Measurements from ENCODE around the gene COL4A3.

Gene COL4A3

DNA sequence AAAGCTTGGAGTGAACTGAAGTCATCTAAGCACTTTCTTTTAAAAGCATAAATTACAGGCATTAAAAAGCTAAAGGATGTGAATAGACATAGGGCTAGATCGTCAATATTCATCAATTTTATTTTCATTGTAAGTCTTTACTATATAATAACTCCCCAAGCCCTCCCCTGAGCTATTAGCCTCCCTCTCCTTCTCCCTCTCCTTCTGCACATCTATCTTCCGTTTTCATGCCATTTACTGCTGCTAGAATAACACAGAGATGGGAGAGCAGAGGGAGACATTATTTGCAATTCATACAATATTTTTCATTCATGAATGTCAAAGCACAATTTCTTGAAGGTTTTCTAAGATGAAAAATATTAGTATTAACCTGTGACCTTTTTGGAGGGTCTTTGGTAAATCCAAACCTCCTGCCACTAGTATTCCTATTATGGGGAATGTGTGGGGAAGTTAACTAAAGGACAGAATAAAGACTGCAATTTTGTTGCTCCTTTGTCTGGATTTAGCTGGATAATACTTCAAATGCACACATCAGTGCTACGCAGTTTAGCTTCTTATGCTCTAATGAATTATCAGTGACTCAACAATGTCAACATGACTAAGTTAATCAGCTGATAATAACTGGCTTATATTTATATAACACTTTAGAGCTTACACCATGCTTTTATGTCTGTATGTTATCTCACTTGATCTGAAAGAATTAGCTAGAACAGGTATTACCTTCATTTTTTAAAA lies 132.4 kb downstream of the COL4A3 start:
- no peak for DNase-seq

DNA sequence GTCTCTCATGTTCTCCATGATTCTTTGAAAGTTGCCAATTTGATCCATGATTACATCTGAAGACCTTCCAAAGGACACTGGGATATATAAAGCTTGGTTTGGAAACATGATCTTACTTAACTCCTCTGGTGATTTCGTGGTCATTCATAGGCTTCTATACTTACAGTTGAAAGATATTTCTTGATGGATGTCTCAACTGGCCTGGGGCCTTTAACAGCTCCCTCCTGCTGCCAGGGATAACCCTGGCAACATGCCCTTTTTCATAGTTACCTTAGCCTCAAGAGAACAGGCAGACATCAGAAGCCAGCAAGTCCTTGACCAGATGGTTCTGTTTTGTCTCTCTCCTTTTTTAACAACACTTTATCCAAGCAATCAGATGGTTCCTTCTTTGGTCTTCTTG lies 137.1 kb downstream of the COL4A3 start:
- DNase-seq: no peak

DNA sequence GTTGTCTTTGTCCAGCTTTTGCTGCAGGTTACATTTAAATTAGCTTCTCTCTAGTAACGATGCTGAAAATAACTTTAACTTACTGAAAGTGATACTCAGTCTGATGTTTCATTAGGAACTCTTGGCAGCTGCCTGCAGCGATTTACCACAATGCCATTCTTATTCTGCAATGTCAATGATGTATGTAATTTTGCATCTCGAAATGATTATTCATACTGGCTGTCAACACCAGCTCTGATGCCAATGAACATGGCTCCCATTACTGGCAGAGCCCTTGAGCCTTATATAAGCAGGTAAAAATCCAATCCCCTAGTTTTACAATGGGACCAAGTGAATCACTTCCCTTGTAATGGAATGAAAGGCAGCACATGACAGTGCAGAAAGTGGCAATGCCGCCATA lies 144.4 kb downstream of the COL4A3 start:
- no peak for DNase-seq

DNA sequence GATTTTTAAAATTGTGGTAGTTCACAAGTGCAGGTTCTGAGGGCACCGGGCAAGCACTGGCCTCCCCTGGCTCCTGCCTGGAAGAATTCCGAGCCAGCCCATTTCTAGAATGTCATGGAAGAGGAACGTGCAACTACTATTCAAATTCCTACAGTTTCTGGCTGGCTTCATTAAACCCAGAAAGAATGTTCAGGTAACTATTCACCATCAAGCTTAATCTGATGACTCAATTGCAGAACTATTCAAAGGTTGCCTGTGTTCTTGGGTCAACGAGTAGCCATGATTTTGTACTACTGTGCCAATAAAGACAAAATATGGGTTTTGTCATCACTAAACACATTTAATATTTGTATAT lies 146.3 kb downstream of the COL4A3 start:
- no peak for DNase-seq

DNA sequence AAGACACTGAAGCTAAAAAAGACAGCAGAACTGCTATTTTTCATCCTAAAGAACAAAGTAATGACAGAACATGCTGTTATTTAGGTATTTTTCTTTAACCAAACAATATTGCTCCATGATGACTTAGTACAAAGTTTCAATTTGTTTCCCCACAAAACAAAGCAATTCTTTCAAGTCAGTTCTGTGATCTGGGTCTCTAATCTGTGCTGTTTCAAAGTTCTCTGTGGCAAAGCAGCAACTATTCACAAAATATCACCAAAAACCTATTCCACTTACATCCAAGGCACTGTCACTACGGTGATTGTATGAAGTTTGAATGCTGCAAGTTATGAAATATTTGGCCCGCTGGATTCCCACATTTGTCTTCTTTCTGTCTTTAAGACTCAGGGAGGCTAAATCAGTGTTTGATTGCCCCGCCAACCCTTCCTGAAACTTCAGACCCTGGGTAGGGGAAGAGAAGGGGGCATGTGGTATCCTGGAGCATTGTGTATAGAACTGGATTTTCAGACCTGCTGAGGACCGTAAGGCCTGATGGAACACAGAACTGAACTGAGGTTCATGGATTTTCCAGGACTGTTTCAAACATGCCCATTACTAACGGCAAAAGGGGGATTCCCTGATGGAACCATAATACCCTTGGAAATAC lies 147.6 kb downstream of the COL4A3 start:
- DNase-seq: no peak

DNA sequence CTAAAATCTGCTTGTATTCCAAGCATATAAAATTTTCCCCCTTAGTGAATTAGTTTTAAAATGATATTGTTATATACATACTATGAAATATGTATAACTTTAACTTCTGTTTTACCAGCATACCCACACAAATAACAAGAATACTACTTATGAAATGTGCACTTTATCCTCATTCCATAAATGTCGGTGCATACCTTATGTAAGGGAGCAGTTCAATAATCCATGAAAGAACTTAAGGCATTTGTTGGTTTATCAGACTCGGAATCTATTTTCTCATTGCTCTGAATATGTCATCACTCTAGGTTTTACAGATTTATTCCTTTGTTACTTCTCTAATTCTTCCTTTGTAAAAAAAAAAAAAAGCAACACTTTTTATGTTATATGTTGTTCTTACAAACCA lies 148.2 kb downstream of the COL4A3 start:
- no peak for DNase-seq

DNA sequence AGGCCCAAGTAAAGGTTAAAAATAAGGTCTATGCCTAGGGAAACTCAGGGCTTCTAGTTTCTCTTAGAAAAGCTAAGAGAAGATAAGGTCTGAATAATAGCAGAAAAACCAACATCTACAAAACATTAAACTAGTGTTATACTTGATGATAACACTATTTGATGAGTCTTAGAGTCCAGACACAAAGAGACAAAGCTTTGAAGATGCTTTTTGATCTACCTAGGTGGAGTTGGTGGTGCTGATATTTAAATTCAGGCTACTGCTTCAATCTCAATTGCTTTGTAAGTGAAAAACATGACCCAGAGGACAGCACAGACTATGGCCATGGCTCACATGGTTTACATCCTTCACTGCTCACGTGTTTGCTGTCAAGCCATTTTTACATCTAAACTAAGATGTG lies 148.9 kb downstream of the COL4A3 start:
- no peak for DNase-seq

DNA sequence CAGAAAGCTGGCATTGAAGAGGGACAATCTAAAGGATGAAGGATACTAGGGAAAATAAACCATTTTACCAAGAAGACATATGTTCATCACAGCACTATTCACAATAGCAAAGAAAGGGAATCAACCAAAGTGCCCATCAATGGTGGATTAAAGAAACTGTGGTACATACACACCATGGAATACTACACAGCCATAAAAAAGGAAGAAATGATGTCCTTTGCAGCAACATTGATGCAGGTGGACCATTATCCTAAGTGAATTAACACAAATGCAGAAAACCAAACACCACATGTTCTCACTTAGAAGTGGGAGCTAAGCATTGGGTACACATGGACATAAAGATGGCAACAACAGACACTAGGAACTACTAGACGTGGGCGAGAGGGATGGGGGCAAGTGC lies 153.4 kb downstream of the COL4A3 start:
- no peak for DNase-seq

DNA sequence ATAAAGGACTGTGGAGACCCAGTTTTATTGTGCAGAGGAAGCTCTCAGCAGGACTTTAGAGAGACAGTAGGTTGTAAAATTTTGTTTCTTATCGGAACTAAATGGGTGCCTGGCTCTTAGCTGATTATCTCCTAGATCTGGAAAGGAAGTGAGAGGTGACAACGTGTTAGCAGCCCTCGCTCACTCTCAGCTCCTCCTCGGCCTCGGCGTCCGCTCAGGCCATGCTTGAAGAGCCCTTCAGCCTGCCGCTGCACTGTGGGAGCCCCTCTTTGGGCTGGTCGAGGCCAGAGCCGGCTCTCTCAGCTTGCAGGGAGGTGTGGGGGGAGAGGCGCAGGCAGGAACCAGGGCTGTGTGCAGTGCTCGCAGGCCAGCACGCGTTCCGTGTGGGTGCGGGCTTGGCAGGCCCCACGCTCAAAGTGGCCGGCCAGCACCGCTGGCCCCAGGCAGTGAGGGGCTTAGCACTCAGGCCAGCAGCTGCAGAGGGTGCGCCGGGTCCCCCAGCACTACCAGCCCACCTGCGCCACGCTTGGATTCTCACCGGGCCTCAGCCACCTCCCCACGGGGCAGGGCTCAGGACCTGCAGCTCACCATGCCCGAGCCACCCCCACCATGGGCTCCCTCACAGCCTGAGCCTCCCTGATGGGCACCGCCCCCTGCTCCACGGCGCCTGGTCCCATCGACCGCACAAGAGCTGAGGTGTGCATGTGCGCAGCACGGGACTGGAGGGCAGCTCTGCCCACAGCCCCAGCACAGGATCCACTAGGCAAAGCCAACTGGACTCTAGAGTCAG lies 156.1 kb downstream of the COL4A3 start:
- DNase-seq: no peak

DNA sequence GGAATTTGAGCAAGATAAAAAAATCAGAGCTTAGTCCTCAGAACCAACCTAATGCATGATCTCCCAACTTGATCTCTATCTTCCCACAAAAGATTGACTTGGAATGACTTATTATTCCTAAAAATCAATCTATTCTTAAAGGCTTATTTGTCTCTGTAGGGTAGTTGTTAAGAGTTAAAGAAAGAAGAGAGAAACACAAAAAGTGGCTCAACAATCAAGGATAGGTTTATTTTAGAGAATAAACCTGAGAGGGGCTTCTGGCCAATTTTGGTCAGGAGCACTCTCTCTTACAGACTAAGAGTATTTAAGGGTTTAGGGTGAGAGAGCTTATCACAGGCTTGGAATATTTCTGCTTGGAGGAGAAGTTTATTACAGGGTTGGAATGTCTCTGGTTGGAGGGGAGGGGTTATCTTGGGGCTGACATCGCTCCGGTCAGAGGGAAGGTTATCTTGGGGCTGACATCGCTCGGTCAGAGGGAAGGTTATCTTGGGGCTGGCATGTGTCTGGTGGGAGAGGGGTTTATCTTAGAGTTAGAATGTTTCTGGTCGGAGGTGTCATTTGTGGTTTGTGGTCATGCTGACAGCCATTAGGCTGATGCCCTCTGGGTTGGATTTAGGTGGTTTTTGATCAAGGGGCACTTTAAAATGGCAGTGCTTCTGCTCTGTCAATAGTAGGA lies 158.2 kb downstream of the COL4A3 start:
- no peak for DNase-seq

DNA sequence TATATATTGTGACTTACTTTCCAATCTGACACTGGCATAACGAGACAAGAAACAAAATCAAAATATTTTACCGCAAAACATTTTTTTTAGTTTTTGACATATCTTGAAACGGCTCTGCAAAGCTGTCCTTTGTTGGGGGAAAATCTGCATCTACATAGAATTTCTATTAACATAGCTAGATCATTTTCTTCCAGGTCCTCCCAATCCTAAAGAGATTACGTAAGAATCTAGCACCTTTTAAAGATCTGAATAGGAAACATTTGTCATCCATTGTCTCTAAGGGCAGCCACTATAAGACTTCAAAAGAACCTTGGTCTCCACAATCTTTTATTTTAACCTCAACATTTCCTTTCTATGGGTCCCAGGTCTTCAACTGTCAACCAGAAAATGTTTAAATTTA lies 159.4 kb downstream of the COL4A3 start:
- no peak for DNase-seq

DNA sequence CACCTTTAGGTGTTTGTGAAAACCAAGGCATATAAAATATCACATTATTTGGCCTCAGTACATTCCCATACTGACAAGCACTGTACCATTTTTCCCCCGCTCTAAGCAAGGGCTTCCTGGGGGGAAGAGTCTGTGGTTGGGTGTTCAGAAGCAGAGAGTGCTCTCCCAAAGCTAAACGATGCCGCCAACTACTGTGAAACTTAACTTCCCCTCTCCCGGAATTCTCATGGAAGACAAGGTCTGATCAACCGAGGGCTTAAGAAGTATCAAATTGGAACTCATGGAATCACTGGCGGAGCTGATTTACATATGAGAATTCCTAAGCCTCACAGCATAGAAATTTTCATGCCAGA lies 160.2 kb downstream of the COL4A3 start:
- DNase-seq: no peak

DNA sequence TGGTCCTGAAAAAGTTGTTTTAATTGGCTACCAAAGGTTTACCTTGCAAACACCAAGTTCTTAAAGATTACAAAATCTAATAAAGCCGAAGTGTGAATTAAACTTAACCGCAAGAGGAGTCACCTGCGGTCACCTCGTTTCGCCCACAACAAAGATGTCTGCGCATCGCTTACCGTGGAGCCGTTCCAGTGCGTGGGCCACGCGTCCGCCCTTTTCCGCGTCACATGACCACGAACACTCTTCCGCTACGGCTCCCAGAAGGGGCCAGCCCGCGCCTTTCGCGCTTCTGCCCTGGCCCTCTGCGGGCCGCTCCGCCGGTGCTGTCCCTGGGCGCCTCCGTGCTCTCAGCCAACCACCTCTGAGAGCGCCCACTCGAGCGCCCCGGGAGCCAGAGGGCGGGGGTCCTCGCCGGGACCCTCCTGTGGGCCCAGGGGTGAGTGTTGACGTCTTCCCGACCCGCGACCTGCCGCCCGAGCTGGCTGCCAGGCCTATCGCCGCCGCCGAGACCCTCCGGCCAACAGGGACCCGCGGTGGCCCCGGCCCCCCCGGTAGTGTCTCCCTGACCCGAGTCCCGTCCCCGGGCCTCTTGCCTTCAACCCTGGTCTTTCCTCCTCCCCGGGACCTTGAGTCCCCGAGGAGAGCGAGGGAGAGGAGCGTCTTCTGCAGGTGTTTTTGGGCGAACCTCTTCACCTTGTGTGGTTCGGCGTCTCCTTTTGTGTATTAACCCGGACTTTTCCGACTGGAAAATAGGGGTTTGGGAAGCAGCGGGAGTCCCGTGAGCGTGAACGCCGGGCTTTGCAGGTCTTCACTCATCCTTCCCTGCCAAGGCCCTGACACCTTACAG lies 160.8 kb downstream of the COL4A3 start, which contains the start of gene MFF:
Gene MFF, plus strand, starts transcription at position 257 of the 844 bp plus-strand sequence. CDS start 5,415 bp downstream, outside the sequence.
- peak; percentile 90 for DNase-seq

DNA sequence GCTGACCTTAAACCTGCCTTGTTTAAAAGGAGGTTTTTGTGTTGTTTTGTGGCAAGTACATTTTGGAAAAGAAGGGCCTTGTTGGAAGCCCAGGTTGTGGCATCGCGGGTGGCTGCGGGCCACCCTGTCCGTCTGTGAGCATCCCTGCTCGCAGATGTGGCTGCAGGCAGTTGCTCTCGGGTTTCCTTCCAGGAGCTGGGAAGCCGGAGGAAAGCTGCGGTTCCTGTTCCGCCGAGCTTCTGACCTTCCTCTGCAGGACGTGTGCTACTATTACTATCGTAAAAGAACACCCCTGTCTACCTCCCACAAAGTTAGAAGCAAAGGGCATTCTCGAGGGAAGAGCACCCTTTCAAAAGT lies 161.4 kb downstream of the COL4A3 start:
- DNase-seq: no peak

DNA sequence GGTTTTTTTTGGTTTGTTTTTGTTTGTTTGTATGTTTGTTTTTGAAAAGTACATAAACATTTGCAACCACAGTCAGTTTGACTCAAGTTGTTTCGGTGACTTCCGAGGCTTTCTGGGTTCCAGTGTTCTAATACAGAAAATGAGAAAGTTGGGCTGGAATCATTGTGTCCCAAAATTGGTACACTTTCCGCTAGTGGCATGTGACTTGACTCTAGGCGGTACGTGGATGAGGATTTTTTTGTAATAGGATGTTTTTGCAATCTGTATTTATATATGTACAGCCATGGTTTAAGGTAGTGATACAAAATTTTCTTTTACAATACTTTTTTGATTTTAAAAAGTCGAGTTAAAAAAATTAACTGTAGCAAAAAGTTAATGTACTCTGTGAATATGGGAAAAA lies 162.4 kb downstream of the COL4A3 start:
- no peak for DNase-seq

DNA sequence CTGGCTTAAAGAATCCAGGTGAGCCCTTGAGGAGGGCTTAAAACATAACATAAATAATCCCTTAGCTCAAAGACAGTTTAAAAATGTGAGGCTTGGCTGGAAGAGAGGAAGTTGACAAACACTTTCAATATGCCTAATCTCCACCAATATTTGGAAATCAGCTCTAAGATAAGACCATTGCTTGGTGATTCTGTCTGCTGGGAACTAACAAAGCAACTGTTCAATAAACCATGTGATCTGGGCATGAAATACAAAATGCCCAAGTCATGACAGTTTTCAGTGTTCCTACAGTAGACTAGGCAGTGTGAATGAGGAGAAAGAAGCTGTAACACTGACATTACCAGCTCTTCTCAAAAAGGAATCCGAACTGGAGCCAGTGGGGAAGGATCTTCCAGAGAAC lies 171.3 kb downstream of the COL4A3 start:
- DNase-seq: no peak

DNA sequence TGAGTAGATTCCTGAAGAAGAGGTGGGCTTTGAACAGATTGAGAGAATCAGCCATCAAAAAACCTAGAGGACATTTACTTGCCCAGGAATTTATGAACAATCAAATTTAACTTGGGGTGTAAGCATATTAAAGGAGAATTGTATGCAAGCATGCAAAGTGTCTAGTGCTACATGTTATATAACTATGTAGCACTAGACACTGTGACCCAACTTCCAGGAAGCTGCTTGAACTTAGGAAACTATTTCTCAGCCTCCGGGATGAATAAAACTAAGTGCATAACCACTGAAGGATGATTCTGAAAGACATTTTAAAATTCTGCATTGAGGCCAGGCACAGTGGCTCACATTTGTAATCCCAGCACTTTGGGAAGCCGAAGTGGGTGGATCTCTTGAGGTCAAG lies 173.0 kb downstream of the COL4A3 start:
- DNase-seq: no peak

DNA sequence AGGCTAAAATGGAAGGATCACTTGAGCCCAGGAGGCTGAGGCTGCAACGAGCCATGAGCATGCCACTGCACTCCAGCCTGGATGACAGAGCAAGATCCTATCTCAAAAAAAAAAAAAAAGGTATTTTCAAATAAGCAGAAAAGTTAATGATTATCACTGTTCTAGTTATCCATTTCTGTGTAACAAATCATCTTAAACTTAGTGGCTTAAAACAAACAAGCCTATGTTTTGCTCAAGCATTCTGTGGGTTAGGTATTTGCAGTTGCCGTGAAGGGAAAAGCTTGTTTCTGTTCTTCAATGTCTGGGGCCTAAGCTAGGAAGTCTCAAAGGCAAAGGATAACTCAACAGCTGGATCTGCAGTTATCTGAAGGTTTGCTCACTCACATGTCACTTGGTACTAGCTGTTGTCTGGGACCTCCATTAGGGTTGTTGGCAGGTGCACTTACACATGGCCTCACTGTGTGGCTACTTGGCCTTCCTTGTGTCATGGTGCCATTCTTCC lies 174.7 kb downstream of the COL4A3 start:
- no peak for DNase-seq

DNA sequence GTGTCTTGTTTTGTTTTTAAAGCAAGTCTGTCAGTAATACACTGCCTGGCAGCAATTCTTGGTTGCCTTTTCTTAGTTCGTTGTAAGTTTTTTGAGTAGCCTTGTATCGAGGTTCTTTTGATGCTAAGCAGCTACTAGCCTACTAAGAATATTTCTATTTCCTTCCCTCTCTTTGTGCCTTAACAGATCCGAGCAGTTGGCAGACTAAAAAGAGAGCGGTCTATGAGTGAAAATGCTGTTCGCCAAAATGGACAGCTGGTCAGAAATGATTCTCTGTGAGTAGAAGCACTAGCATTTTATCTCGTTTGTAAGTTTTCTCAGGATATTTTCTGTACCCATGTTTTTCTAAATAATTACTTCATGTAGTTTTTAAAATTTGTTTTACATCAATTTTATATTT lies 175.7 kb downstream of the COL4A3 start:
- no peak for DNase-seq

DNA sequence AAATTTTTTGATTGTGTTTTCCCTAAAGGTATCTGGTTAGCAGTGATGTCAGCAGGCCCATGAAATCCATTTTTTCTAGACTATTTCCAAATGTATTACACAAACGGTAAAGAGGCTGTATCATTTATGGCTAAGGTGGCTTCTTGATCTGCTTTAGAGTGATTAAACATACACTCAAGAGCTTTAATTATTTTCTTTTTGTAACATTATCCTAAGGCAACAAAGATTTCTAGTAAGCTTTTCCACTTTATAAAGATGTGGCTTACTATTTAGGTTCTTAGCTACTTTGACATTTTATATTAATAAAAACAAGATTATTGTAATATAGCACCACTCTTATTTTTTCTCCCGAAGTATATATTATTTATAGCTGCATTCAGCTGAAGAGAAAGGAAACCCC lies 177.1 kb downstream of the COL4A3 start:
- no peak for DNase-seq

DNA sequence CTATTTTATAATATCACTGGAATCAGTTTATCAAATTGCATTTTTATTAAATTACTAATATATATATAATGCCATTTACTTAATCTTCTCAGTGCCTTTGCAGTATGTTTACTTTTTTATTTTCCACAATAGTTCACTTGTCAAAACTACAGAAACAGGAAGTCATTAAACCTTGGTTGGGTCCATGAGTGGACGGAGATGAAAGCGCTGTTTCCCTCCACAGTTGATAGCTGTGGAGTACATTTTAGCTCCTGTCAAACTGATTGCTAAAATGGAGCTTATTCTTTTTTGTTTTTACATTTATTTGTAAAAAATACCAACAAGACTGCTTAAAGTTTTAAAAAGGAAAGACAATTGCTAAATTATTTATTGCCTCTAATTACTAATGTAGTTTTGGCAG lies 179.8 kb downstream of the COL4A3 start:
- DNase-seq: no peak

DNA sequence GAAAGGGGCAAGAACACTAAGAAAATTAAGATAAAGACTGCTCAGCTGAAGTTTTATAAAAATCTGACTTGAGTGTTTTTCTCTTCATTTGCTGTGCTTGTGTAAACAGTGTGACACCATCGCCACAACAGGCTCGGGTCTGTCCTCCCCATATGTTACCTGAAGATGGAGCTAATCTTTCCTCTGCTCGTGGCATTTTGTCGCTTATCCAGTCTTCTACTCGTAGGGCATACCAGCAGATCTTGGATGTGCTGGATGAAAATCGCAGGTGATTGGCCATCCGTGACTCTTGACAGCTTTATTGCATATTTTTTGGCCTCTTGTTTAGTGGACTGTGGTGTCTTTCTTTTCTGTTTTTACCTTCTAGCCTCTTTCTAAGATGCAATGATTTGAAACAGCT lies 182.7 kb downstream of the COL4A3 start:
- DNase-seq: no peak

DNA sequence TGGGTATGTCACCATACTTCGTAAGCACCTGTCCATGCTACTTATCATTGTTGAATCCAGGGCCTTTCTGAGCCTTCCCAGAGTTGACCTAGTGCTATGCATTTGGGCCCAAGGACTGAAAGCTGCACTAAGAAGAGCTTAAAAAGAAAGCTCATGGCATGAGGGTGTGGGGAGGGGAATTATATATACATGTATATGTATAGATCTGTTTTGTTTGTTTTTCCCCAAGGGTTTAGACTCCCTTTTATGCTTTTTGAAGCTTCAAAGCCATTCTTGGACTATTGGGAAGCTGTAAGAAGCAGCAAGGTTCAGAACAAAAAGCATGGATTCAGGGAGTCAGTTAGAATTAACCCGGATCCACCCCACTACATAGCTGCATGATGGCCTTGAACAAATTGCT lies 183.9 kb downstream of the COL4A3 start:
- DNase-seq: no peak

Measured in activated effector memory CD4-positive, alpha-beta T cell treated with Interleukin-2 at 50 U/mL for 16 hours (primary cell).